AG04449 (cell line): ENCODE measurements around the gene BPIFB3.

ENCODE experiments used
- CTCF ChIA-PET: fragments of 350-600 bp; formaldehyde crosslinking; extraction: SDS; loops from one replicate; lab custom pipeline; 2021; ENCODE audit warnings: antibody characterized with exemption; lab: Yijun Ruan, JAX
- POLR2A ChIA-PET: fragments of 400-600, 350-600 bp; formaldehyde crosslinking; extraction: SDS; loops from one replicate; lab custom pipeline; 2020; ENCODE audit warnings: antibody characterized with exemption, inconsistent platforms; lab: Yijun Ruan, JAX
- DNase-seq: peaks from one replicate; pipeline ENCODE4 v3.0.0-alpha.2; 2010; ENCODE audit warnings: low read depth, low spot score
- H3K4me3 ChIP-seq: 2 replicates; pipeline ENCODE4 v1.5.1; 2011; ENCODE audit warnings: low read depth, mild to moderate bottlenecking, control low read depth, low read length
- TF ChIP-seq, protein P1 (sequence below): IDR thresholded peaks from one replicate; pipeline ENCODE4 v1.5.1; 2011; ENCODE audit warnings: mild to moderate bottlenecking, moderate library complexity, low read length, control low read depth, inconsistent platforms; ENCODE audit not compliant: insufficient read depth; ENCODE audit errors: missing control alignments

The BPIFB3 gene

DNA sequence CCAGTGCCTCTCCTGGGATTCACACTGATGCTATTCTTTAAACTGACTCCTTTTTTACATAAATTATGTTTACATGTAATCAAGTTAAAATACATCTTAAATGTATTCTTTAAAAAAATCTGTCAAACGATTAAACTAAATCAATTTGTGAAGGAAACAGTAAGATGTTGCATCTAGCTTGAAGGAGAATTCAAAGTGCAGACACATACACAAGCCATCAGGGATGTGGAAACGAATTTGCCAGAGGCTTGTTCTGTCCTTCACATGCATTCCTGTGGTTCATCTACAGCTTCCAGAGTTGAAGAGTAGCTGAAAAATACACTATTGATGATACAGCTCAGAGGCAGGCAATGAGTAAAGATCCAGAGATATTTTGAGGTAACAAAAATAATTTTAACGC lies 7.3 kb upstream of the BPIFB3 start:
- ChIA-PET CTCF (no interaction called here), POLR2A (no interaction called here)
- H3K4me3 ChIP-seq = no peak overlapping the region
- DNase-seq = no peak
- TF ChIP-seq, protein P1, sequence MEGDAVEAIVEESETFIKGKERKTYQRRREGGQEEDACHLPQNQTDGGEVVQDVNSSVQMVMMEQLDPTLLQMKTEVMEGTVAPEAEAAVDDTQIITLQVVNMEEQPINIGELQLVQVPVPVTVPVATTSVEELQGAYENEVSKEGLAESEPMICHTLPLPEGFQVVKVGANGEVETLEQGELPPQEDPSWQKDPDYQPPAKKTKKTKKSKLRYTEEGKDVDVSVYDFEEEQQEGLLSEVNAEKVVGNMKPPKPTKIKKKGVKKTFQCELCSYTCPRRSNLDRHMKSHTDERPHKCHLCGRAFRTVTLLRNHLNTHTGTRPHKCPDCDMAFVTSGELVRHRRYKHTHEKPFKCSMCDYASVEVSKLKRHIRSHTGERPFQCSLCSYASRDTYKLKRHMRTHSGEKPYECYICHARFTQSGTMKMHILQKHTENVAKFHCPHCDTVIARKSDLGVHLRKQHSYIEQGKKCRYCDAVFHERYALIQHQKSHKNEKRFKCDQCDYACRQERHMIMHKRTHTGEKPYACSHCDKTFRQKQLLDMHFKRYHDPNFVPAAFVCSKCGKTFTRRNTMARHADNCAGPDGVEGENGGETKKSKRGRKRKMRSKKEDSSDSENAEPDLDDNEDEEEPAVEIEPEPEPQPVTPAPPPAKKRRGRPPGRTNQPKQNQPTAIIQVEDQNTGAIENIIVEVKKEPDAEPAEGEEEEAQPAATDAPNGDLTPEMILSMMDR = no peak

DNA sequence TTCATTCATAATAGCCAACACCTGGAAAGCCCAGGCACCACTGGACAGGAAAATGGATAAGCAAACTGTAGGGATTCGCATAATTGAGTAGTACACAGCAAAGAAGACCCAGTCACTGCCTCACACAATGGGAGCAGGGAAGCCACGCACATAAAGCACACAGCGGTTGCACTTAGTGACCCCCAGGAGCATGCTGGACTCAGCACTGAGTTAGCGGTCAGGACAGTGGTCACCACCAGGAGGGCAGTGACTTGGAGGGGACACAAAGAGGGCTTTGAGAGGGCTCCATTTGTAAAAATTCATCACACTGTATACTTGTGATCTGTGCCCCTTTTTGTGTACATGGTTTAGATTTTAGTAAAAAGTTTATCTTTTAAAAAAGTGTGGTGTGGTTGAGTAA lies 2.4 kb upstream of the BPIFB3 start:
- TF ChIP-seq, protein P1 = no peak
- no peak for DNase-seq
- CTCF ChIA-PET = no interaction called here
- no peak overlapping the region for H3K4me3 ChIP-seq
- POLR2A ChIA-PET = no interaction called here

DNA sequence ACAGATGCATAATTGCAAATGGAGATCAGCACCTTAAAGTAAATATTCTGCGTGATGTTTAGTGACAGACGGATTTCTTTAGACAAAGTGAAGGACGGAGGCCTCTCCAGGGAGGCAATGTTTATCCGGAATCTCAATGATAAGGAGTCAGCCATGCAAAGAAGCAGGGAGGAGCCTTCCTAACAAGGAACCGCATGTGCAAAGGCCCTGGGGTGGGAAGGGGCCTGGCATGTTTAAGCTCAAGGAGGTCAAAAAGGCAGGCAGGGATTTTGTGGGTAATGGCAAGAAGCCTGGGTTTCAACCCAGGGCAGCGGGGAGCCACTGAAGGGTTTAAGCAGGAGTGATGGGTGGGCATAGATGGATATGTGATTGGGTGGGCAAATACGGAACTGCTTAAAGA lies 678 bp downstream of the BPIFB3 start:
- no peak for DNase-seq
- CTCF ChIA-PET = no interaction called here
- POLR2A ChIA-PET = no interaction called here
- TF ChIP-seq, protein P1 = no peak
- no peak overlapping the region for H3K4me3 ChIP-seq

DNA sequence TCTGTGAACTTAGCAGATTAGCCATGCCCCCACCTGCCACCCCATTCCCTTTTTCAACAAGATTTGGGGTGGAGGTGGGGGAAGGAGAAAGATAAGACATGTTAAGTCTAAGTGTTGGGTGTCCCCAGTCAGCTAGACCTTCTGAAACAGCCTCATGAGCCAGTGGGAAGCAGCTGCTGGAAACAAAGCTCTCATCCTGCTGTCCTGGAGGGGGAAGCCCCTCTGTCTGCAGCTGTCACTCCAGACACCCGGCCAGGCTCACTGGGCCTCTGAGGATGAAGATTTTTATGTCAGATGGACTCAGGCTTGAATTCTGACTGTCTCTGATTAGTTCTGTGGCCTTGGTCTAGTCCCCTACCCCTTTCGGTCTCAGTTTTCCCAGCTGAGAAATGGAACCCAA lies 1.1 kb downstream of the BPIFB3 start:
- CTCF ChIA-PET = no interaction called here

DNA sequence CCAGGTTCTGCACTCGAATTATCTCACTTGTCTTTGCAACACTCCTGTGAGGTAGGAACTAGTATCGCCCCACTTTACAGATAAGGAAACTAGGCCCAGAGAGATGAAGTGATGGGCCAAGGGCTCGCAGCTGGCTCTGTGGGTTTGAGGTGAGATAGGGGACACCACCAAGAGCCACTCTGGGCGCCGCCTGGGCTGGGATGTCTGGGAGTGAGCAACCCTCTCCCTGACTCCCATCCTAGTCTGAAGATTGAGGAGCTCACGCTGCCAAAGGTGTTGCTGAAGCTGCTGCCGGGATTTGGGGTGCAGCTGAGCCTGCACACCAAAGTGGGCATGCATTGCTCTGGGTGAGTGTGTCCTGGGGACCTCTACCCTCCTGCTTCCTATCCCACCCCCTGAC lies 5.4 kb downstream of the BPIFB3 start:
- DNase-seq = no peak
- POLR2A ChIA-PET = interaction anchor here (0.7 kb wide), 1 partner anchor 1140 kb away, joined by 3 read pairs; no protein-coding TSS in a partner anchor
- no peak overlapping the region for H3K4me3 ChIP-seq
- TF ChIP-seq, protein P1 = no peak
- CTCF ChIA-PET = no interaction called here

More for the DNA sequence above, 1.1 kb downstream of the BPIFB3 start:
- TF ChIP-seq, protein P1 = no peak
- no peak for DNase-seq
- POLR2A ChIA-PET = no interaction called here
- no peak overlapping the region for H3K4me3 ChIP-seq

DNA sequence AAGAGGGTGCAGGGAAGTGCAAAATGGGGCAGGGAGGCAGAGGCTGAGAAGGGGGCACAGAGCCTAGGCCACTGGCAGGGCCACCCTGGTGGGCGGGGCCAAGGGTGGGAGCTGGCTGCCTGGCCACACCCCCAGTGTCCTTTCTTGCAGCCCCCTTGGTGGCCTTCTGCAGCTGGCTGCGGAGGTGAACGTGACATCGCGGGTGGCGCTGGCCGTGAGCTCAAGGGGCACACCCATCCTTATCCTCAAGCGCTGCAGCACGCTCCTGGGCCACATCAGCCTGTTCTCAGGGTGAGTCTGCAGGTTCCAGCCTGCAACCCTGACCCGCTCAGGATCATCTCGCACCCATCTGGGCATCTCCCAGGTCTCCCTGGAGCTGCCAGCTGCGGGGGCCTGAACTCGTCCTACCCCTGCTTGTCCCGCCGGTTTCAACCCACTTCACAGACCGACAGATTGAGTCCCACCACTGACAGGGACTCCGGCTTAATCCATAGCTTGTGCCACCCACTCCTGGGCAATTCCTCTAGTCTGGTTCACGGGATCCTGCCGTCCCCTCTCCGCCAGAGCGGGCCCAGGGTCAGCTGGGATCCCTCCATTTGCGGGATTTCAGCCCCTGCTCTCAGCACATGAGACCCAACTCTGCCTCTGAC lies 6.2 kb downstream of the BPIFB3 start:
- TF ChIP-seq, protein P1 = no peak
- H3K4me3 ChIP-seq = no peak overlapping the region
- POLR2A ChIA-PET = interaction anchor here (0.7 kb wide), 1 partner anchor 1140 kb away, joined by 3 read pairs; no protein-coding TSS in a partner anchor
- DNase-seq = no peak
- CTCF ChIA-PET = no interaction called here
